Thyroid gland (tissue), 4 donors: ENCODE data around the gene NEK6.

Experiments
- POLR2A ChIP-seq, 2 donors: fragments of 450-650 bp; IDR thresholded peaks; one replicate each; pipeline ENCODE4 v1.6.1; 2017; ENCODE audit warnings: antibody characterized with exemption in 2 of 2, mild to moderate bottlenecking in 2 of 2, moderate library complexity in 1 of 2
- TF ChIP-seq, protein P1 (sequence below), 6 experiments: fragments of 200-600 bp in 3 of 6; fragments of 450-650 bp in 3 of 6; sonication (generic) in 3 of 6; IDR thresholded peaks; one replicate each; pipeline ENCODE4 v1.5.1; 2016 to 2019; ENCODE audit warnings: antibody characterized with exemption in 6 of 6, mild to moderate bottlenecking in 2 of 6, inconsistent platforms in 1 of 6, moderate library complexity in 1 of 6

- TF ChIP-seq POLR2A (IDR thresholded peaks at IDR 0.05), result no peak
- TF ChIP-seq, protein P1, sequence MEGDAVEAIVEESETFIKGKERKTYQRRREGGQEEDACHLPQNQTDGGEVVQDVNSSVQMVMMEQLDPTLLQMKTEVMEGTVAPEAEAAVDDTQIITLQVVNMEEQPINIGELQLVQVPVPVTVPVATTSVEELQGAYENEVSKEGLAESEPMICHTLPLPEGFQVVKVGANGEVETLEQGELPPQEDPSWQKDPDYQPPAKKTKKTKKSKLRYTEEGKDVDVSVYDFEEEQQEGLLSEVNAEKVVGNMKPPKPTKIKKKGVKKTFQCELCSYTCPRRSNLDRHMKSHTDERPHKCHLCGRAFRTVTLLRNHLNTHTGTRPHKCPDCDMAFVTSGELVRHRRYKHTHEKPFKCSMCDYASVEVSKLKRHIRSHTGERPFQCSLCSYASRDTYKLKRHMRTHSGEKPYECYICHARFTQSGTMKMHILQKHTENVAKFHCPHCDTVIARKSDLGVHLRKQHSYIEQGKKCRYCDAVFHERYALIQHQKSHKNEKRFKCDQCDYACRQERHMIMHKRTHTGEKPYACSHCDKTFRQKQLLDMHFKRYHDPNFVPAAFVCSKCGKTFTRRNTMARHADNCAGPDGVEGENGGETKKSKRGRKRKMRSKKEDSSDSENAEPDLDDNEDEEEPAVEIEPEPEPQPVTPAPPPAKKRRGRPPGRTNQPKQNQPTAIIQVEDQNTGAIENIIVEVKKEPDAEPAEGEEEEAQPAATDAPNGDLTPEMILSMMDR (IDR thresholded peaks at IDR 0.05), result no peak
These were observed 41.1 kb upstream of the NEK6 start for GRCh38 chr9:124216474-124217176.
